Measurements from ENCODE around the gene CYTH1. TPM values are rescaled to one million over a fixed set of nuclear protein-coding genes. Genes with fewer than 3 reads are reported as not detected.

Gene CYTH1
- total and polyA plus RNA-seq, 10 of the 15 experiments (the other 5 are each of a cell fraction or from before 2014, with no cell fraction given): 6.6 to 188 (median 145) TPM

DNA sequence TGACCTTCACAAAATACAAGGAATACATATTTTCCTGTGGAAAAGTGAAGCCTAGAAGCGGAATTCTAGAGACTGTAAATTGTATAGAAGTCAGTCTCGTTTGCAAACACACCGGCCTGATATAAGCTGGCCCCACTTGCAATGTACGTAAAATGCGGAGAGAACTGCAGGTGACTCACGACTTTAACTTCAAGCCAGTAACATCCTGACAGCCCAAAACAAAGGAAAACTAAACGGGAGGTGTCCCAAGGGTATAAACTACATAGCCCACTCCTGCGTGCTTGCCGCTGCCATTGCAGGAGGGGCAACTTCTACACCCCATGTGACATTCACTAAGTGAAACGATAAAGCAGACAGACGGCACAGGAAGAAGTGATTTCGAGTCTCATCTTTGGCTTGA lies 101.6 kb downstream of the CYTH1 start (continued):
- TF ChIP-seq SUZ12 (IDR thresholded peaks at IDR 0.05; ENCODE audit: unreplicated experiment) (no peak), NBN (IDR thresholded peaks at IDR 0.05) (no peak), MTA3 (IDR thresholded peaks at IDR 0.05; ENCODE audit: borderline replicate concordance, low read length) (no peak), NRF1 (conservative IDR thresholded peaks at IDR 0.05; ENCODE audit: low read depth, low read length) (no peak)
- TF ChIP-seq, protein P1, sequence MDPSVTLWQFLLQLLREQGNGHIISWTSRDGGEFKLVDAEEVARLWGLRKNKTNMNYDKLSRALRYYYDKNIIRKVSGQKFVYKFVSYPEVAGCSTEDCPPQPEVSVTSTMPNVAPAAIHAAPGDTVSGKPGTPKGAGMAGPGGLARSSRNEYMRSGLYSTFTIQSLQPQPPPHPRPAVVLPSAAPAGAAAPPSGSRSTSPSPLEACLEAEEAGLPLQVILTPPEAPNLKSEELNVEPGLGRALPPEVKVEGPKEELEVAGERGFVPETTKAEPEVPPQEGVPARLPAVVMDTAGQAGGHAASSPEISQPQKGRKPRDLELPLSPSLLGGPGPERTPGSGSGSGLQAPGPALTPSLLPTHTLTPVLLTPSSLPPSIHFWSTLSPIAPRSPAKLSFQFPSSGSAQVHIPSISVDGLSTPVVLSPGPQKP (IDR thresholded peaks at IDR 0.05; ENCODE audit: low read depth, low read length): no peak

DNA sequence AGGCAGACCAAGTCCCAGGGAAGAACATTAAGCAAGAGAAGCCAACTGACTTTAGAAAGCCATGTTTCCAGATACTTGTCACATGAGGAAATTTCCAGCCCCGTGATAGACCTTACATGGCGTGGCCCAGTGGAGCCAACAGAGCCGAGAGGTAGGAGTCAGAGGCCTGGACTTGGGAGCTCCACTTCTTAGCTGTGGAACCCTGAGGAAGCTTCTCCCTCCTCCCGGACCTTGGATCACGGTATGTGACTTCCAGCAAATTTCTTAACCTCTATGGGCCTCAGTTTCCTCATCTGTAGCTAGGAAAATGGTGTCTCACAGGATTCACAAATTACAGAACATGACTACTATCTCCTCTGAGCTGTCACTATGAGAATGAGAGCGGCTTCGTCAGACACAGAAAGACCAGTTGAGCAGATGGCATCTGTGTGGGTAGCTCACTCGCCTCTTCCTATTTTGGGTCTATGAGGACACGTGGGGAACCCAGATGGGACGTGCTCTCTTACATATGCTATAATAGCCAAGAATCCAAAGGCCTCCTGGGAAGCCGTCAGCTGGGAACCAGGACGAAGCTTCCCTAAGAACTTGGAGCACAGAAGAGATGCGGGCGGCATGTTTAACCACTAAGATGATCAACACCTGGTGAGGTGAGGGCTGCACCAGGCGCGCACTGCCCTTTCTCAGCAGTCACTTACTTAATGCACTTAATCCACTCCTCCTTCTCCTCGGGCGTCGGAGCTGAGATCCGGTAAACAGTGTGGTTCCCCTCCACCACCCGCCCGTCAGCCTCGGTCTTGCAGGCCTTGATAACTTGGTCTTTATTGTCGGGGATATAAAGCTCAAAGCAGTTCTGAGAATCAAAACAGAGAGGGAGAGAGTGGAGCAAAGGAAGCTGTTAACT lies 102.3 kb downstream of the CYTH1 start:
- Histone ChIP-seq H3K4me2 (ENCODE audit: control insufficient read depth, insufficient read depth) (no peak overlapping the region), H3K9me3 (replicated peaks; ENCODE audit: control insufficient read depth, insufficient read depth, low read length) (no peaks in the 10 kb centered on the region), H3K79me2 (ENCODE audit: control insufficient read depth, insufficient read depth, low read length) (no peaks in the 10 kb centered on the region), H3K4me1 (ENCODE audit: control insufficient read depth, insufficient read depth, low read length) (no peaks in the 10 kb centered on the region), H4K20me1 (ENCODE audit: control insufficient read depth, insufficient read depth) (no peaks in the 10 kb centered on the region), H3K27me3 (replicated peaks in 1 of 2; ENCODE audit: control insufficient read depth in 2 of 2, insufficient read depth in 2 of 2, low read length in 1 of 2) (no peaks in the 10 kb centered on the region), H3K4me3 (no peak overlapping the region), H2AFZ (ENCODE audit: control insufficient read depth, low read depth, low read length) (no peak overlapping the region), H3K36me3 (ENCODE audit: control insufficient read depth in 2 of 2, insufficient read depth in 2 of 2, low read length in 1 of 2) (peaks cover 56 to 62% of the 10 kb centered on the region in 2 experiments), H3K9ac (ENCODE audit: control insufficient read depth, insufficient read depth, low read length) (no peak overlapping the region), H3K27ac (ENCODE audit: control insufficient read depth, insufficient read depth) (no peak overlapping the region)
- ChIA-PET SMC1A (ENCODE audit: uncharacterized antibody, unreplicated experiment) (interaction anchor here (0.6 to 1.4 kb wide), 5 partner anchors 16 to 313 kb away, joined by 3 read pairs; no protein-coding TSS in a partner anchor), POLR2A (interaction anchor here (0.5 kb wide), 1 partner anchor 109 kb away, joined by 4 read pairs; no protein-coding TSS in a partner anchor), CTCF (interaction anchor here (1.5 kb wide), 1 partner anchor 13 kb away, joined by 3 read pairs; no protein-coding TSS in a partner anchor), RAD21 (ENCODE audit: unreplicated experiment) (no interaction called here)
- in situ Hi-C loops (cut with MboI) (no loop called here), intact Hi-C loops (cut with micrococcal nuclease; ENCODE audit: unreplicated experiment) (no loop called here)
- 87% methylated on average over 24 of the region's 24 CpGs for WGBS (ENCODE audit: insufficient coverage, insufficient replicate concordance, low lambda C conversion rate, missing lambda C conversion rate)
- no peak for DNase-seq (ENCODE audit: low read depth, low spot score)
- TF ChIP-seq RAD21 (IDR thresholded peaks at IDR 0.05; ENCODE audit: insufficient read depth, low read depth, low read length) (no peak), POLR2AphosphoS5 (IDR thresholded peaks at IDR 0.05; ENCODE audit: low read length) (peak; percentile 71; the same call in 1 of the 2 replicates)
- no peak for ATAC-seq
- BruUV-seq (replicated peaks): TSS peak; percentile 10
- FAIRE-seq: no peak

Data from GM12878 (cell line).